Skeletal muscle cell (primary cell): ENCODE measurements around the gene SLC22A13.
A peak's percentile ranks its signal among the peaks of the same experiment; 100 is the strongest.
"Not testable (repeated sequence)": the region's sequence is repeated elsewhere in the genome, so short reads cannot be mapped to it uniquely, and the experiment has no call there.

Experiments
- DNase-seq: peaks from one replicate; pipeline ENCODE4 v3.0.0-alpha.2; 2010; ENCODE audit warnings: low read depth
- H3K4me3 ChIP-seq: 2 replicates; pipeline ENCODE4 v1.5.1; 2011; ENCODE audit warnings: low read depth, mild to moderate bottlenecking, control low read depth, low read length, moderate library complexity

Gene SLC22A13

GRCh38 chr3:38265604-38266307, at the start of gene SLC22A13:
TSS of gene SLC22A13 (plus strand) at chr3:38265812. CDS start at chr3:38265861, 49 bp downstream.
- H3K4me3 ChIP-seq, result no peak within 1 kb of the TSS
- no peak for DNase-seq

GRCh38 chr3:38219609-38220197, 45.9 kb upstream of the SLC22A13 start:
- DNase-seq, result no peak
- H3K4me3 ChIP-seq, result no peak overlapping the region

- no peak for DNase-seq
- no peak overlapping the region for H3K4me3 ChIP-seq
Measured at GRCh38 chr3:38221005-38221404, 44.6 kb upstream of the SLC22A13 start.

- H3K4me3 ChIP-seq, result no peak overlapping the region
- DNase-seq, result no peak
Measured at GRCh38 chr3:38222032-38222634, 43.5 kb upstream of the SLC22A13 start.

GRCh38 chr3:38224357-38224756, 41.3 kb upstream of the SLC22A13 start:
- no peak for DNase-seq
- no peak overlapping the region for H3K4me3 ChIP-seq

GRCh38 chr3:38226273-38226672, 39.3 kb upstream of the SLC22A13 start:
- no peak for DNase-seq
- H3K4me3 ChIP-seq, result no peak overlapping the region

GRCh38 chr3:38227989-38228388, 37.6 kb upstream of the SLC22A13 start:
- peak; percentile 35 for DNase-seq
- H3K4me3 ChIP-seq, result no peak overlapping the region

GRCh38 chr3:38229036-38229435, 36.6 kb upstream of the SLC22A13 start:
- H3K4me3 ChIP-seq, result no peak overlapping the region
- DNase-seq, result no peak

- no peak overlapping the region for H3K4me3 ChIP-seq
- DNase-seq, result no peak
Measured at GRCh38 chr3:38232701-38233100, 32.9 kb upstream of the SLC22A13 start.

- DNase-seq, result no peak
- no peak overlapping the region for H3K4me3 ChIP-seq
Measured at GRCh38 chr3:38235466-38235865, 30.1 kb upstream of the SLC22A13 start.

- H3K4me3 ChIP-seq, result no peak overlapping the region
- DNase-seq, result no peak
Measured at GRCh38 chr3:38238416-38239008, 27.1 kb upstream of the SLC22A13 start.

GRCh38 chr3:38242812-38243211, 22.8 kb upstream of the SLC22A13 start:
- H3K4me3 ChIP-seq, DNase-seq: not testable (repeated sequence)

- DNase-seq, result no peak
- H3K4me3 ChIP-seq, result no peak overlapping the region
Measured at GRCh38 chr3:38245930-38246329, 19.7 kb upstream of the SLC22A13 start.

GRCh38 chr3:38247366-38248035, 18.1 kb upstream of the SLC22A13 start:
- no peak overlapping the region for H3K4me3 ChIP-seq
- DNase-seq, result peak; percentile 73

- no peak for DNase-seq
- no peak overlapping the region for H3K4me3 ChIP-seq
Measured at GRCh38 chr3:38250198-38250597, 15.4 kb upstream of the SLC22A13 start.

- no peak overlapping the region for H3K4me3 ChIP-seq
- DNase-seq, result no peak
Measured at GRCh38 chr3:38251197-38251596, 14.4 kb upstream of the SLC22A13 start.

GRCh38 chr3:38253704-38254103, 11.9 kb upstream of the SLC22A13 start:
- no peak overlapping the region for H3K4me3 ChIP-seq
- DNase-seq, result no peak

- H3K4me3 ChIP-seq, result no peak overlapping the region
- DNase-seq, result no peak
Measured at GRCh38 chr3:38254872-38255271, 10.7 kb upstream of the SLC22A13 start.

GRCh38 chr3:38255627-38256026, 10.0 kb upstream of the SLC22A13 start:
- no peak overlapping the region for H3K4me3 ChIP-seq
- peak; percentile 31 for DNase-seq

GRCh38 chr3:38257583-38257982, 8.0 kb upstream of the SLC22A13 start:
- H3K4me3 ChIP-seq, result no peak overlapping the region
- no peak for DNase-seq
